MCF 10A (cell line): Measurements from ENCODE around the gene CCNY. TPM values are rescaled to one million over a fixed set of nuclear protein-coding genes. Genes with fewer than 3 reads are reported as not detected.
A peak's percentile ranks its signal among the peaks of the same experiment; 100 is the strongest.

ENCODE experiments used
- BruUV-seq: library from RNA; stranded (reverse); fragments of 400-500 nt; replicated peaks from 2 replicates; lab custom pipeline; 2021; lab: Mats Ljungman, UMichigan
- CTCF ChIA-PET: fragments of 300-600 bp; sonication (Branson Sonifier 250); formaldehyde crosslinking; extraction: SDS; loops from one replicate; lab custom pipeline; 2021; ENCODE audit warnings: antibody characterized with exemption, inconsistent platforms; lab: Yijun Ruan, JAX
- POLR2A ChIA-PET: fragments of 300-600, 350-650 bp; sonication (Branson Sonifier 250); formaldehyde crosslinking; extraction: SDS; loops from one replicate; lab custom pipeline; 2020; ENCODE audit warnings: antibody characterized with exemption, inconsistent platforms; lab: Yijun Ruan, JAX
- DNase-seq: peaks from one replicate; pipeline ENCODE4 v3.0.0-alpha.2; 2018; ENCODE audit not compliant: unreplicated experiment
- H3K27ac Mint-ChIP-seq: one replicate; pipeline ENCODE4 v1.8.0; 2022; ENCODE audit warnings: mild to moderate bottlenecking, low read depth, mixed read lengths; ENCODE audit not compliant: unreplicated experiment
- H3K27me3 Mint-ChIP-seq: one replicate; pipeline ENCODE4 v1.8.0; 2022; ENCODE audit warnings: mixed read lengths; ENCODE audit not compliant: insufficient read depth, unreplicated experiment
- H3K36me3 Mint-ChIP-seq: one replicate; pipeline ENCODE4 v1.8.0; 2022; ENCODE audit warnings: mild to moderate bottlenecking, moderate library complexity, mixed read lengths; ENCODE audit not compliant: insufficient read depth, unreplicated experiment
- H3K4me1 Mint-ChIP-seq: one replicate; pipeline ENCODE4 v1.8.0; 2022; ENCODE audit warnings: mixed read lengths; ENCODE audit not compliant: insufficient read depth, unreplicated experiment
- H3K4me3 Mint-ChIP-seq: one replicate; pipeline ENCODE4 v1.8.0; 2022; ENCODE audit warnings: mild to moderate bottlenecking, moderate library complexity, mixed read lengths; ENCODE audit not compliant: unreplicated experiment
- H3K9me3 Mint-ChIP-seq: one replicate; pipeline ENCODE4 v1.8.0; 2022; ENCODE audit warnings: mixed read lengths; ENCODE audit not compliant: unreplicated experiment
- CTCF ChIP-seq: fragments of 200-600 bp; IDR thresholded peaks from one replicate; pipeline ENCODE4 v1.8.0; 2022; ENCODE audit warnings: antibody characterized with exemption, mild to moderate bottlenecking; ENCODE audit not compliant: unreplicated experiment
- intact Hi-C: fragments of 100-400 bp; cut with micrococcal nuclease; formaldehyde crosslinking; loops from 2 replicates; pipeline ENCODE4 v1.14.1; 2022
- total RNA-seq: library from RNA; stranded (reverse); gene quantifications from 2 replicates; pipeline ENCODE4 v1.2.3, GENCODE V29; 2022

CCNY gene
- total RNA-seq, 1 experiment from 2014 or later, result 68.9 TPM

- TF ChIP-seq CTCF, result no peak
- Mint-ChIP-seq H3K27me3 (peaks cover 47% of the 10 kb centered on the region), H3K4me3 (no peak overlapping the region), H3K36me3 (no peaks in the 10 kb centered on the region), H3K4me1 (no peaks in the 10 kb centered on the region), H3K9me3 (no peaks in the 10 kb centered on the region), H3K27ac (no peak overlapping the region)
- POLR2A ChIA-PET, result no interaction called here
- CTCF ChIA-PET, result interaction anchor here (0.8 kb wide), 1 partner anchor 572 kb away, joined by 3 read pairs; no protein-coding TSS in a partner anchor
- peak; percentile 13 for DNase-seq
- BruUV-seq, result no TSS peak
- intact Hi-C loops, result no loop called here
These were observed 263.9 kb downstream of the CCNY start for GRCh38 chr10:35600193-35600592.

- CTCF ChIA-PET, result interaction anchor here (0.6 kb wide), 1 partner anchor 1275 kb away, joined by 3 read pairs; no protein-coding TSS in a partner anchor
These were observed 268.9 kb downstream of the CCNY start, which contains the start of gene GJD4 for GRCh38 chr10:35605191-35605590. Gene GJD4, plus strand, starts transcription at chr10:35605341. Its CDS starts 227 bp downstream, at chr10:35605568.

GRCh38 chr10:35606430-35606829, 270.1 kb downstream of the CCNY start:
- Mint-ChIP-seq H3K9me3 (no peaks in the 10 kb centered on the region), H3K27me3 (peaks cover 24% of the 10 kb centered on the region), H3K4me1 (no peaks in the 10 kb centered on the region), H3K4me3 (no peak overlapping the region), H3K36me3 (no peaks in the 10 kb centered on the region), H3K27ac (no peak overlapping the region)
- TF ChIP-seq CTCF, result no peak
- intact Hi-C loops, result no loop called here
- no TSS peak for BruUV-seq
- CTCF ChIA-PET, result no interaction called here
- POLR2A ChIA-PET, result no interaction called here
- peak; percentile 48 for DNase-seq

More at GRCh38 chr10:35605191-35605590, 268.9 kb downstream of the CCNY start, which contains the start of gene GJD4:
- Mint-ChIP-seq H3K4me1 (no peaks in the 10 kb centered on the region), H3K27ac (no peak within 1 kb of the TSS), H3K4me3 (no peak within 1 kb of the TSS), H3K9me3 (no peaks in the 10 kb centered on the region), H3K27me3 (peaks cover 33% of the 10 kb centered on the region), H3K36me3 (no peaks in the 10 kb centered on the region)
- intact Hi-C loops, result no loop called here
- BruUV-seq, result no TSS peak
- DNase-seq, result no peak
- POLR2A ChIA-PET, result interaction anchor here (0.7 kb wide), 1 partner anchor 1142 kb away, joined by 3 read pairs; no protein-coding TSS in a partner anchor
- TF ChIP-seq CTCF, result no peak

DNA sequence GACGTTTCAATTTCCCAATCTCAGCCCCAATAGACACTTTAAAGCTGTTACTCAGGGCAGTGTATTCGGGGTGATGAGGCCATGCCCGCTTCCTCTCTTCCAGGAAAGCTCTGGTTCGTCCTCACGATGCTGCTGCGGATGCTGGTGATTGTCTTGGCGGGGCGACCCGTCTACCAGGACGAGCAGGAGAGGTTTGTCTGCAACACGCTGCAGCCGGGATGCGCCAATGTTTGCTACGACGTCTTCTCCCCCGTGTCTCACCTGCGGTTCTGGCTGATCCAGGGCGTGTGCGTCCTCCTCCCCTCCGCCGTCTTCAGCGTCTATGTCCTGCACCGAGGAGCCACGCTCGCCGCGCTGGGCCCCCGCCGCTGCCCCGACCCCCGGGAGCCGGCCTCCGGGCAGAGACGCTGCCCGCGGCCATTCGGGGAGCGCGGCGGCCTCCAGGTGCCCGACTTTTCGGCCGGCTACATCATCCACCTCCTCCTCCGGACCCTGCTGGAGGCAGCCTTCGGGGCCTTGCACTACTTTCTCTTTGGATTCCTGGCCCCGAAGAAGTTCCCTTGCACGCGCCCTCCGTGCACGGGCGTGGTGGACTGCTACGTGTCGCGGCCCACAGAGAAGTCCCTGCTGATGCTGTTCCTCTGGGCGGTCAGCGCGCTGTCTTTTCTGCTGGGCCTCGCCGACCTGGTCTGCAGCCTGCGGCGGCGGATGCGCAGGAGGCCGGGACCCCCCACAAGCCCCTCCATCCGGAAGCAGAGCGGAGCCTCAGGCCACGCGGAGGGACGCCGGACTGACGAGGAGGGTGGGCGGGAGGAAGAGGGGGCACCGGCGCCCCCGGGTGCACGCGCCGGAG, 271.4 kb downstream of the CCNY start:
- POLR2A ChIA-PET, result no interaction called here
- intact Hi-C loops, result no loop called here
- DNase-seq, result no peak
- Mint-ChIP-seq H3K4me3 (no peak overlapping the region), H3K27ac (no peak overlapping the region), H3K9me3 (no peaks in the 10 kb centered on the region), H3K4me1 (no peaks in the 10 kb centered on the region), H3K27me3 (peaks cover 36% of the 10 kb centered on the region), H3K36me3 (no peaks in the 10 kb centered on the region)
- no TSS peak for BruUV-seq
- CTCF ChIA-PET, result no interaction called here
- no peak for TF ChIP-seq CTCF
